ENCODE results near the gene CHAC1.
"Not testable (repeated sequence)": the region's sequence is repeated elsewhere in the genome, so short reads cannot be mapped to it uniquely, and the experiment has no call there.

Gene CHAC1

DNA sequence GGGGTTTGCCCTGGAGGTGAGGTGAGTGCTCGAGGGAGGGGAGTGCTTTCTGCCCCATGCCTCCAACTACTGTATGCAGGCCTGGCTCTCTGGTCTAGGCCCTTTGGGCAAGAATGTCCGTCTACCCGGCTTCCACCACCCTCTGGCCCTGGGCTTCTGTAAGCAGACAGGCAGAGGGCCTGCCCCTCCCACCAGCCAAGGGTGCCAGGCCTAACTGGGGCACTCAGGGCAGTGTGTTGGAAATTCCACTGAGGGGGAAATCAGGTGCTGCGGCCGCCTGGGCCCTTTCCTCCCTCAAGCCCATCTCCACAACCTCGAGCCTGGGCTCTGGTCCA is 14.8 kb upstream of the CHAC1 start:
- no peak for DNase-seq

DNA sequence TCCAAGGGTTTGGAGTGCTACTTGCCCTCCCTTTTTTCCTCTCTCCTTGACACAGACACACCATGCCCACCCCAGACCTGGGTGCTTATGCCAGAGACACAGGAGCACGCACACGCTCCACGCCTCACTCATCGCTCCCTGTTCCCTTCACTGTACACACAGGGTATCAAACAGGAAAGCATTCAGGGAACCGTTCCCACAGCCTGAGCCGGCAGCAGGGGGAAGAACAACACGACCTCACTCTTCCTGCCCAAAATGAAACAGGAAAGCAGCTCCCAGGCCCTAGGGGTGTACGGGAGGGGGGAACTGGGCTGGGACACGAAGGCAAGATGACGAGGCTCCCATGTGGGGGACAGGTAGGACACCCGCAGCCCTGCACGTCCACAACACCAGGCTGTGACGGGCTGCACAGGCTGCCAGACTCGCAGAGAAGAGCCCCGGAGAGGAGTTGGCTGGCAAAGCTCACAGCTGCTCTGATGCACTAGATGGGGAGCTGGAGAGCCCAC is 12.9 kb upstream of the CHAC1 start:
- DNase-seq = no peak

DNA sequence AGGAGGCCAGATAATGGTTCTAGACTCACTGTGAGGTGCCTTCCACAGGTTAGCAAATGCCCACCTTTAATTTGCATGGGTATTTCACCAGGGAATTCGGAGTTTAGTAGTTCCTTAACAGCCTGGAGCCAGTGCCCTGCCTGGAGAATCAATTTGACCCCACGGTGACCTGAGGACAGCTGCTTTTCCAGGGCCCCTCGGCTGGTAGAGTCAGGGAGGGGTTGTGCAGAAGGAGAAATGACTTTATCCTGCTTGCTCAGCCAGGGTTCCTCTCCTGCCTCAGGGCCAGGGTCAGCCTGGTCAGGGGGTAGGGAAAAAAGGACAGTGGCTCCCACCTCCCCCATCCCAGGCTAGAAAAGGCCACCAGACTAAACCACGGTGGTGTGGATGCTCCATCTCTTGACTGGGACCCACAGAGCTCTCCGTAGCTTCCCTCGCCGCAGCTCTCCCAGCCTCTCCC is 12.2 kb upstream of the CHAC1 start:
- DNase-seq = no peak

DNA sequence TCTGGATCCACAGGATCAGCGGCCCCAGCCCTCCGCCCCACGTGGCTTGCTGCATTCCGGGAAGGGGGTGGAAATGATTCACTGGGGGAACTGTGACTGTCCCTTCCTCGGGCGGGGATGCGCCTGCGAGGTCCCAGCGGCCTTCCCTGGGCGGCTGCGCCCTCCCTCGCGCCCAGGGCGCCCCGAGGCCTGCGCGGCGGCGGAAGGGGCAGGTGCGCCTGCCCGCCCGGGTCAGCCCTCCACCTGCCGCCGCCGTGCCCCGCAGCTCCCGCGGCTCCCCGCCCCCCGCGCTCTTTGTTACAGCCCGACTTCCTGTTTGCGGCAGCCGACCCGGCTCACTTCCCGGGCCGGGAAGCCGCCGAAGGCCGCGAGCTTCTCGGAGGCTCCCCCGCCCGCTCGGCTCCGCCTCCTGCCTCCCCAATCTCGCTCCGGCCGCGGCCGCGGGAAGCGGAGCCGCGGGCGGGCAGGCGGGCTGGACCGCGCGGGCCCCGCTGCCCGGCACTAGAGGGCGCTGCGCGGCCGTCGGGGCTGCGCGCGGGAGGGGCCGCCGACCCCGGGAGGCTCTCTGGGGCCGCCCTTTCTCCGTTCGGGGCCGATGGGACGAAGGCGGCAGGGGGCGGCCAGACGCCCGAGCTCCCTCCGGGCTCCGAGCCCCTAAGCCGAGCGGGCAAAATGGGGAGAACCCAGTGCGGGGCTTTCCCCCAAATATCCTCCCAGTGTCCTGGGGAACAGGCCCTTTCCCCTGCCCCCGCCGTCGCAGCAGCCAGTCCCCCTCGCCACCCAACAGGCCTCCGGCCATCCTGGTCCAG is 11.5 kb upstream of the CHAC1 start:
- DNase-seq = peak; percentile 57

DNA sequence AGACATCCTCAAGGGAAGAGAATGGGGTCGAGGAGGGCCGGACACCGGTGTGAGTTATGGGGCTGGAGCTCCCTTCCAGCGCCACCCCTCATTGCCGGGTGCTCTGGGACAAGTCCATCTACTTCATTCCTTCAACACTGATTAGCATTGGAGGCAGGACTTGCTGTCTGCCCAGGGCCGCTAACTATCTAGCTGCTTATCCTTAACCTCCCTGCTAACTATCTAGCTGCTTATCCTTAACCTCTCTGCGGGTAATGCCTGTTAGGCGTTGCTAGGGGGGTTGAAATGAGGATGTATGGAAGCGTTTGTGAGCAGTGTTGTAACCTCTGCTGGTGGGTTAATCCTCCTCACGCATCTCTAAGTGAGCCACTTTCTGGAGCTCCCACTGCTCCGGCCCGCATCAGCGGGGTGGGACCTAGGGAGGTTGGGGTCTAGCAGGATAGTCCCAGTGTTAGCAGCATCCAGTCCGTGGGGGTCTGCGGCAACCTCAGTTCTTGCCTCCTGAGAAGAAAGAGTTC is 10.9 kb upstream of the CHAC1 start:
- no peak for DNase-seq

DNA sequence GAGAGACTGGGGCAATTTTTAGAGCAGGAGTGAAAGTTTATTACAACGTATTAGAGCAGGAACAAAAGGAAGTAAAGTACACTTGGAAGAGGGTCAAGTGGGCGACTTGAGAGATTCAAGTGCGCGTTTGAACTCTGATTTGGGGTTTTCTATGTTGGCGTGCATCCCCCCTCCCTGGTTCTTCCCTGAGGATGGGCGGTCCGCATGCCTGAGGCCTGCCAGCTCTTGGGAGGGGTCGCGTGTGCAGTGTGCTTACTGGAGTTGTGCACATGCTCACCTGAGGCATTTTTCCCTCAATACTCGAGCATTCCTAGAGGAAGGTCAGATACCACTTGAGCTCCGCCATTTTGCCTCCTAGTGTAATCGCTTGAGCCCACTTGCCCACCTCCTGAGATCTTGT is 10.4 kb upstream of the CHAC1 start:
- DNase-seq = no peak

DNA sequence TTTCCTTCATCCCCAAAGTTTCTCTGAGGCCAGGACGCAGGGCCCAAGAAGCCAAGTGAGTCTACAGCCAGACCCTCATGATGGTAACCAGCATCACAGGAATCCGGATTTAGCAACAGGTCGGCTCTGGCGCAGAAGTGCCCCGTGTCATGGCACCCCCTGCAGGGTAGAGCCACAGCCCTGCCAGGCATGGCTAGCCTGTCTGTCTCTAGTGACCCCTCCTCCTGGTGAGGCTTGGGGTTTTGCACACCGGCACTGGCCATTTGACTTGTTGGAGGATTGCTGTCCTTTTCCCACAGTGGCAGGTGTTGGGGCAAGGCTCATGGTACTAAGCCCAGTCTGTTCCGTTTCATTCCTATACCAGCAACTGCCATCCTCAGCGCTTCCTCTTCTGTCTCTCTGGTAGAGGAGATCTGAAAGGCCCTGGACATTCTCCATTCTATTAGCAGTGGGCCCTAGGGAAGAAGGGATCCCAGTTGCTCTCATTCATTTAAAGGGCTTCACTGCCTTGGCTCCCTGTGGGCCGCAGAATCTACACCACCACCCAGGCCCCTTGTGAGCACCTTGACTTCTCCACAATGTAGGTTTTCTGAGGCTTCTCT is 9.4 kb upstream of the CHAC1 start:
- no peak for DNase-seq

DNA sequence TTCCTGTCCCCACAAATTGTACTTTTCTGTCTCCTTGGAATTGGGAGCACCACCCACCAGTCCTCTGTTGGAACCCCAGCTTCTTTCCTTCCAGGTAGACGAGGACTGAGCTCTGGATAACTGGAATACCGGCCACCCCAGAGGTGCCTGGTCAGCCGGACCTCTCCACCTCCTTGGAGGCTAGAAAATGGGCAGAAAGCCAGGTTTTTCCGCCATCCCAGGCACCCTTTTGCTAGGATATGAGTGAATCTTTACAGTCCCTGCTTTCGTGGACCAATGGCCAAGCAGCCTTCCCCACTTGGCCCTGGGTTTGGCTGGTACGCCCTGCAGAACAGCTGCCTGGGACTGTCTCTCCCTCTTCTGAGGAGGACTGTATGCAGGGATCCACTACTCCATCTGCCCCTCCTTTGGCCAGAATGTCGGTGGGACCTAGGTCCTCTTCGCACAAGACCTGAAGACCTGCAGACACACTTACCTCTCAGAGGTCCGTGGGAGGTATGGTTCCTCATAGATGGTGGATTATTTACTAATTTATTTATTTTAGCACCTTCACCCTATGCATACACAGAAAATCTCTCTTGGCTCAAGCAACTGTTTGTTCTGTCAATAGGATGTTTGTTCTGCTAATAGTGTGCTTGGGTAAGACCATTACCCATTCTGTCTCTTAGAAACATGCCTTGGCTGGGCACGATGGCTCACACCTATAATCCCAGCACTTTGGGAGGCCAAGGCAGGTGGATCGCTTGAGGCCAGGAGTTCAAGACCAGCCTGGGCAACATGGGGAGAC is 8.6 kb upstream of the CHAC1 start:
- DNase-seq = no peak

DNA sequence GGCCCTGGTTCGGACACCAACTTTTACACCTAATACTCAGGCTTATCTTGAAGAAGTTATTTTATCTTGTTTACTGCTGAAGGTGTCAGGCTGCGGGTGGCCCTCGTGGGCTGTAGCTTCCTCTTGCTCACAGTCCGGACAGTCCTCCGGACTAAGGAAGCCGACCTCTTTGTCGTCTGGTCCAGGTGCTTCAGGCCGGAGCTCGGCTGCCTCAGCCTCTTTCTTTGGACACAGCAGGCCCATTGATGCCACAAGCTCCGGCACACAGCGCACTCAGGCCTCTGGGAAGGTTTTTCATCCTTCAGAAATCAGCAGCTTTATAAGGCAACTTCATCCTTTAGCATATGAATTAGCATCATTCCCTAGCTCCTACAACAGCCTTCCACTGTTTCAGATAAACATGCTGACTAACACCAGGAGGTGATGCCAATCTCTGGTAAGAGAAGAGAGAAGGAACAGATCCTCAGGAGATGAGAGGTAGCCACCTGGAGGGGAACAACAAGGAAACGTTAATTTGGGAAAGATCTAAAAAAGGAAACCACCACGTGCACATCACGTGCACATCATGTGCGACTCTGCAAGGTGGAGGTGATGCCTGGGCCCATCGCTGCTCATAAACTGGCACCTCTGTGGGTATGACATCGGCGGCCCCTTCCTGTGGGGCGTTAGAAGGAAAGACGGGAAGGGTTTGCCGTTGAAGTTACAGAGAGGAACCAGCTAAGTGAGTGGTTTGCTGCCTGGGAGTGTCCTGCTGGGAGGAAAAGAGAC is 4.4 kb upstream of the CHAC1 start:
- no peak for DNase-seq

DNA sequence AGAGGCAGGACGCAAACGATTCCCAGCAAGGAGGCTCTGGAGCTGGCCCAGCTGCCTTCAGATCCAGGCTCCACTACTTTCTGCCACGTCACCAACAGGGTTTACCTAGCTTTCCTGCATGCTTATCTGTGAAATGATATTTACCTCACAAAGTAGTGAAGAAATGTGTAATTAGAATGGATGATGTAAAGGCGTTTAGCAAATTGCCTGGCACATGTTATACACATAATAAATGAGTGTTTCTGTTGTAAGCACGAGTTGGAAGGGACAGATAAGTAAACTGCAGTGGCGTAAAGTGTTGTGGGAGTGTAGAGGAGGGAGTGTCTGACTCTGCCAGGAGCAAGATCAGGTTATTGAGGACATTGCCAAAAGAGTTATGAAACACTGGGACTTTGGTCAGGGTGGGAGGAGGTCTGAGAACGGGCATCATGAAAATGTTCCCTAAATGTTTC is 3.5 kb upstream of the CHAC1 start:
- no peak for DNase-seq

DNA sequence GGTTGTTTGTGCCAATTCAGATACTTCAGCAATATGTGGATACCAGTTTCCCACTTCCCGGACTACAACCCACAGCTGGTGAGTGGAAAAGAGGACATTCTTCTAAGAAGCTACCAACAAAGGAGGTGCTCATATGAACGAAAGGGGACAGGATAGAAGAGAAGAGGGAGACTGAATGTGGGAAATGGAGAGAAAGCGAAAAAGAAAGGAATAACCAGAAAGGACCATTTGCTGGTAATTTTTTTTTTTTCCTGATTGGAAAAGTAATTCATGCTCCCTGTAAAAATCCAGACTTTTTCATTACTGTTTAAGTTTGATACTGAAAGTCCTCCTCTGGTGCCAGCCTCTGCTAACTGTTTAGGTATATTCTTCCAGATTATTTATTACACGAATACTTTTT is 1.5 kb upstream of the CHAC1 start:
- no peak for DNase-seq

DNA sequence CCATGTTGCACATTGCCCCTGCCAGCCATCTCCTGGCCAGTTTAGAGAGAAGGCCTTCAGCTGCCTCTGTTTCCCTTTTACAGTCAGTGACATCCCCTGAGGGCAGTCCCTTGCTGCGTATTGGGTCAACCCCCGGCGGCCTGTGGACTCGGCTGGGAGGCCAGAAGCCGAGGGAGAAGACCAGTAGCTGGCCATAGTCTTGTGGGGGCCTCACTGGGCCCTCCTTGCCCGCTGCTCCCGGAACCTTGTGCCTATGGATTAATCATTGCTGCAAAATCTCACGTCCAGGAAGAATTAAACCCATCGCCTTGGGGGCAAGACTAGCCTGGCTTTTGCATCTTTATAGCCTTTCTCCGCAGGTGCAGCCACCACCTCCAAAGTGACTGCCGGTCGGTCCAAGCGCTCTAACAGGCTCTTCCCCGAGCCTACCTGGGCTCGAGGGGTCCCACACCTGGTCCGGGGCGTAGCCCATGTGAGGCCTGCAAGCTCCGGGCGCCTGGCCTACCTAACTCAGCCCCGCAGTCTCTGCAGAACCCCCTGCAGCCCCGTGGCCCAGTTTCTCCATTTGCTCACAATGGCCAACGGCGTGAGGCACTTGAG is 870 bp upstream of the CHAC1 start:
- no peak for DNase-seq

DNA sequence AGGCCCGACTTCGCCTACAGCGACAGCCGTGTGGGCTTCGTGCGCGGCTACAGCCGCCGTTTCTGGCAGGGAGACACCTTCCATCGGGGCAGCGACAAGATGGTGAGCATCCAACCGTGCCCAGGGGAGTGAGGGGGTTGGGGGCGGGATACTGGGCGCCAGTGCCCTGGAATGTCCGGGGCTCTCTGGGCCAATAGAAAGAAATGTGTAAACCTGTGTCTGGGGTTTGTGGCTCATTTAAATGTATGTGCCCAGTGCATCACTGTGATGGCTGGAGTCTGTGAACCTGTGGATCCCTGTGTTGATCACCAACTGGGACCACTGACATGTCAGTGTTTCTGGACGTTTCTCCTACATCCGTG is 423 bp downstream of the CHAC1 start:
- no peak for DNase-seq

DNA sequence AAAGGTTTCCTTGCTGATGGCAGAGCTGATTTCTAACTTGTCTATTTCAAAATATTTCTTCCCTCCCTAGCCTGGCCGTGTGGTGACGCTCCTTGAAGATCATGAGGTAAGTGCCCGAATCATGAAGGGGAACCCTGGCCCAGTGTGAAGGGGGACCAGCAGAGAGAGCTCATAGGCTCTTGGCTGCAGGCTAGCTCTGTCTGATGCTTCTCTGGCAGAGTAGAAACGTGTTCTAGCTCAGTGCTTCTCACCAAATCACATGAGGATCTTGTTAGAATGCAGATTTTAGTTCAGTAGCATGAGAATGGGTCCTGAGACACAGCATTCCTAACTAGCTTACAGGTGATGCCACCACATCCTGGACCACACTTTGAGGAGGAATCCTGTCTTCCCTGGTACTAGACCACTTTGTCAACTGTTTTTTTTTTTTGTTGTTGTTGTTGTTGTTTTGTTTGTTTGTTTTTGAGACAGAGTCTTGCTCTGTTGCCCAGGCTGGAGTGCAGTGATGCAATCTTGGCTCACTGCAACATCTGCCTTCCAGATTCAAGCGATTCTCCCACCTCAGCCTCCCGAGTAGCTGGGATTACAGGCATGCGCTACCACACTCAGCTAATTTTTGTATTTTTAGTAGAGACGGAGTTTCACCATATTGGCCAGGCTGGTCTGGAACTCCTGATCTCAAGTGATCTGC is 1.0 kb downstream of the CHAC1 start:
- DNase-seq = not testable (repeated sequence)

DNA sequence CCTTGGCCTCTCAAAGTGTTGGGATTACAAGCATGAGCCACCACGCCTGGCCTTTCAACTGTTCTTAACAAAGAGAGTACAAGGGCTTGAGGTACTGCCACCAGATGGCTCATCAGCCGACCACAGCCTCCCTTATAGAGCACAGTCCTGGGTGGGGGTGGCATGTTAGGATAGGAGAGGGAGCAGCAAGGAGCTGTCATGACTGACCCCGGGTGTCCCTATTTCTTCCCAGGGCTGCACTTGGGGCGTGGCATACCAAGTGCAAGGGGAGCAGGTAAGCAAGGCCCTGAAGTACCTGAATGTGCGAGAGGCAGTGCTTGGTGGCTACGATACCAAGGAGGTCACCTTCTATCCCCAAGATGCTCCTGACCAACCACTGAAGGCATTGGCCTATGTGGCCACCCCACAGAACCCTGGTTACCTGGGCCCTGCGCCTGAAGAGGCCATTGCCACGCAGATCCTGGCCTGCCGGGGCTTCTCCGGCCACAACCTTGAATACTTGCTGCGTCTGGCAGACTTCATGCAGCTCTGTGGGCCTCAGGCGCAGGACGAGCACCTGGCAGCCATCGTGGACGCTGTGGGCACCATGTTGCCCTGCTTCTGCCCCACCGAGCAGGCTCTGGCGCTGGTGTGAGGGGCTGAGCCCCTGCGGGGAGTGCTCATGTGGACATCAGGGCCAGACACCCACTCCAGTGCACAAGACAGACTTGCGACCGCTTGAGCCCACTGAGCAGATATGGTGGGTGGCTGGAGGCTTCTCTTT is 2.1 kb downstream of the CHAC1 start:
- no peak for DNase-seq

DNA sequence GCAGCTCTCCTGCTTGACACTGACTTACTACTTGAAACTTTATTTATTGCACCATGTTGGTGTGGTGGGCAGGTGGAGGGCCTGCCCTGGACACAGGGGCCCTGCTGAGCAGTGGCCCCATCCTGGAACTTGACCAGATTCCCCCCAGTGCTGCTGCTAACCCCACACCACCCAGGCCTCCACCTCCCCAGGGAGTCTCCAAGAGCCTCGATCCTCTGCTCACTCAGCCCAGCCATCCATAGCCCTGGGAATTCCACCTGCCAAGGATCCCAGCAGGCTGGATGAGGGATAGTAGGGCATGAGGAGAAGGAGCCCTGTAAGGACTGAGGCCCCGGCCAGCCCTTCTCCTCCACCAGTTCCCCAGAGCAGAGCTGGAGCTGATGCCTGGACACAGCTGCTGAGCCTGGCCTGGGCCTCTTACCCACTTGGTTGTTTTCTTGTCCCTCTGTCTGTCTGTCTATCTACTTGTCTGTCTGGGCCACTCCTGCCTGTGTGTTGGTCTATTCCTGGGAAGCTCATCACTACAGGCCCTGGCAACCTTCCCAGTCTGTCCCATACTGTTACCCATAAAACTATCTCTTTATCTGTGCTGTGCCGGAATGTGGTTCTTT is 2.8 kb downstream of the CHAC1 start:
- no peak for DNase-seq

DNA sequence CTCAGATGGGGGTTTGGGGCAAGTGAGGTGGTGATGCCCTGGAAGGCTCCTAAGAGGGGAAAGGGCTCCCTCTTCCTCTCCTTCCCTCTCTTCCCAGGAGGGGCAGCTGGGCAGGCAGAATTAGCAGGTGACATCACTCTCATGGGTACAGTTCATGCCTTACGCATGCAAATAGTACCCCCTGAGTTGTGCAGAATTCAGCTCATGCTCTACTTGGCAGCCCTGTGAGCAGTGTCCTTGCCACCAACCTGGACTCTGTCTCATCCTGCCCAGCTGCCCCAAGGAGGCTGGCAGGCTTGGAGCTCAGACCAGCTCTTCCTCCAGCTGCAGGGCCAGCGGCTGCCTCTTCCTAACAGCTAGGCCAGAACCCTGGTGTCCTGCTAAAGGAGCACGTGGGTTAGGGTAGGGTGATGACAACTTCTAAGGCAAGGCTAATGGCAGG is 3.3 kb downstream of the CHAC1 start:
- no peak for DNase-seq

DNA sequence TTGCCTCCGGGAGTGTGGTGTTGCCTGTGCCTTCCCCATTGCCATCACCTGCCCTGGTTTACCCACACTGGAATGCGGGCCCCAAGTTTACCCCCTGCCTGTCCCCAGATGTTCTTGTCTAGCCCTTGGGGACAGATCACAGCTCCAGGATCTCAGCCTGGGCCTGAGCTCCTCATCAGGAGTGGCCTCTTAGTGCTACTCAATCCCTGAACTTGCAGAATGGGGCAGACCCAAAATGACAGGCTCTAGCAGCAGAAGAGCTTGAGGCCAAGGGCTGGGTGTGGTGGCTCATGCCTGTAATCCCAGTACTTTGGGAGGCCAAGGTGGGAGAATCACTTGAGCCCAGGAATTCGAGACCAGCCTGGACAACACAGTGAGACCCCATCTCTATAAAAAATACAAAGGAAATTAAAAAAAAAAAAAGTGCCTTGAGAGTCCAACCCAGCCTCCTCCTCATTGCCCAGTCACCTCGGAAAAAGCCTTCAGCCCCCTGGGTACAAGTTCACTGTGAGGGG is 3.8 kb downstream of the CHAC1 start:
- DNase-seq = no peak

DNA sequence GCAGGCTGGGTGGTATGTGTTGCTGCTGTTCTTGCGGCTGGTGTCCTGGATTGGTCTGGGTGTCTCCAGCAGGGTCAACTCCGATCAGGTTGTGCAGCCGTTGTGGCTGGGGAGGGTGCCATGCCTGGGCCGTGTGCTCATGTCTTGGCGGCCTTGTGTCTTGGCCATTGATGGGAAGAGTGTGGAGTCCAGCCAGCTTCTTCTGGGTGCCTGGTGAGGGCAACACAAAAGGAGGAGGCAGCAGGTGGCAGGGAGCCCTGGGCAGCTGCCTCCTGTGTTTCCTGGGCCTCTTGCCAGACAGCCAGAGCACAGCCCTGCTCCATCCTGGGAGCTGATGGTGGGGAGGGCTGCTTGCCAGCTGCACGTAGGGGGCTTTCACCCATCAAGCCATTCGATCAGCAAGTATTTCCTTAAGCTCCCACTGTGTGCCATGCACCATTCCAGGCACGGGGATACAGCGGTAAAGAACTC is 4.3 kb downstream of the CHAC1 start:
- no peak for DNase-seq

DNA sequence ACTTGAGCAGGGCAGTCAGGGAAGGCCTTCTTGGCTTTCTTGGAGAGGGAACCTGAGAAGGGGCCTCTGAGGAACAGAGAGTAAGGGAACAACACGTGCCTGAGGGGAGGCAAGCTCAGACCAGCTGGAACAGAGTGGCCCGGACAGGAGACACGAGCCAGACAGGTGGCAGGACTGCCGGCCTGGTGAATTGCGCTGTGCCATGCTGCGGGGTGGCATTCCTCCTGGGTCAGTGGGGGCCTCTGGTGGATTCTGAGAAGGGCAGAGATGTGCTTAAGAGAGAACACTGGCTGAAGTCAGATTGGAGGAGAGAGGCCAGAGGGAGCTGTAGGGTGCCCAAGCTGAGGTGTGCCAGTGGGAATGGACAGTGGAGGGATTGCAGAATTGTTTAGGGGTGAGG is 4.9 kb downstream of the CHAC1 start:
- DNase-seq = no peak

All from T-helper 9 cell (primary cell).